ENCODE measurements around the gene GNAS-AS1.

GNAS-AS1 gene

DNA sequence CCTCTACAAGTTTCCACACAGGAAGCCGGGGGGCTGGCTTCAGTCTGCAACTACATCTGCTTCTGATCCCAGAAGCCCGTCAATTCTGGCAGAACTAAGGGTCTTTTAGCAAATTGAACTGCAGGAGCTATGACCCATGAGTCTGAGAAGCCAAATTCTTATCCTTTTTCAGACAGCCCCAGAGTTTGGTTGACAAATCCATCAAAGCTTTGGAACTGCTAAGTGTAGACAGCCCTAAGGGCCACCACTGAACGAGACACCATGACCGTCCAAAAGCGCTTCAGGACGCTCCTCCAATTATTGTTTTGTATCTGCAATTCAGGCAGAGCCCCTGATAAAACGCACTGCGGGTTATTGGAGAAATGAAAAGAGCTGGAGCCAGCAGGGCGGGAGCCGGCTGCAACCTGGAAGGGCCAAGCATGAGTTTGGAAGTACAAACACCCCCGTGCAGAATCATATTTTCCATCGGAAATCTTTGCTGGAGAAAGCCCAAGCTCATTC, 67.1 kb downstream of the GNAS-AS1 start:
- no peak for TF ChIP-seq SPI1 (IDR thresholded peaks at IDR 0.05; ENCODE audit: low read depth, low read length)
- no peak for TF ChIP-seq TAF1 (IDR thresholded peaks at IDR 0.05; ENCODE audit: low read depth, low read length)
- TF ChIP-seq POLR2AphosphoS5 (IDR thresholded peaks at IDR 0.05; ENCODE audit: low read depth, low read length): no peak
- TF ChIP-seq POU2F2 (IDR thresholded peaks at IDR 0.05; ENCODE audit: low read depth, low read length): no peak
- no peak for TF ChIP-seq POLR2A (IDR thresholded peaks at IDR 0.05; ENCODE audit: low read depth, low read length)
- TF ChIP-seq PAX5 (IDR thresholded peaks at IDR 0.05; ENCODE audit: insufficient read depth, low read length, severe bottlenecking): no peak
- FAIRE-seq: no peak
- DNase-seq (ENCODE audit: insufficient read length, low spot score): no peak

DNA sequence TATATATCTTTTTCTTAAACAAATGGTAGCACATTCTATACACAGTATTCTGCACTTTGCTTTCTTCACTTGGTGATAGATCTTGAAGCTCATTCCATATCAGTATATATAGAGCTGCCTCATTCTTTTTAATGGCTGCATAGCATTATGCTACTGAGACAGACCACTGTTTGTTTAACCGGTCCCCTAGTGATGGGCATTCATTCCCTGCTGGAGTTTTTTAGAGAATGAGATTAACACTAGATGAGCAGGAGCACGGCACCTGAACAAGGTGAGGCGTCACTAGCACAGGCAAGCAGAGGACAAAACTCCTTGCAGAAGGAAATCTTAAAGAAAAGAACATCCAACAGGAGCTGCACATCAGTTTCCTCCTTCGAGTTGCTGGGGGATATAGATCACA, 69.6 kb downstream of the GNAS-AS1 start:
- DNase-seq (ENCODE audit: insufficient read length, low spot score): no peak
- FAIRE-seq: no peak
- TF ChIP-seq PAX5 (IDR thresholded peaks at IDR 0.05; ENCODE audit: insufficient read depth, low read length, severe bottlenecking): no peak
- TF ChIP-seq POU2F2 (IDR thresholded peaks at IDR 0.05; ENCODE audit: low read depth, low read length): no peak
- TF ChIP-seq TAF1 (IDR thresholded peaks at IDR 0.05; ENCODE audit: low read depth, low read length): no peak
- no peak for TF ChIP-seq POLR2A (IDR thresholded peaks at IDR 0.05; ENCODE audit: low read depth, low read length)
- TF ChIP-seq SPI1 (IDR thresholded peaks at IDR 0.05; ENCODE audit: low read depth, low read length): no peak
- TF ChIP-seq POLR2AphosphoS5 (IDR thresholded peaks at IDR 0.05; ENCODE audit: low read depth, low read length): no peak

DNA sequence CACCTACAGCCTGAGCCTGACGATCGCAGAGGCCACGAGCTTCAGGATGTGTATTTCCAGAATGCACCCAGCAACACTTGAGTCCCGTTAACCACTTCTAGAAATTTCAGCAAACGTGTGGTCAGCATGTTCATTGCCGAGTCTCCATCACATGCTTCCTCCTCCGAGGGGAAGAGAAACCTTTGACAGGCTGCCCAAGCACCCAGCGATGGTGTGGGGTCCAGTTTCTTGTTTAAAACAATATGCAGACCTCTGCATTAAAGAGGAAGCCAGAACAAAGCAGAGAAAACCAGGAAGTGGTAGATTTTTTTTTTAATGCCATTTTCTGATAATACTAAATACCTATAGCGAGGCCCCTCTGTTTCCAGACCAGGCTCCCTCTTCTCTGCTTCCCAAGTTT, 71.9 kb downstream of the GNAS-AS1 start:
- TF ChIP-seq TAF1 (IDR thresholded peaks at IDR 0.05; ENCODE audit: low read depth, low read length) (no peak), POU2F2 (IDR thresholded peaks at IDR 0.05; ENCODE audit: low read depth, low read length) (no peak), POLR2A (IDR thresholded peaks at IDR 0.05; ENCODE audit: low read depth, low read length) (no peak), PAX5 (IDR thresholded peaks at IDR 0.05; ENCODE audit: insufficient read depth, low read length, severe bottlenecking) (no peak), POLR2AphosphoS5 (IDR thresholded peaks at IDR 0.05; ENCODE audit: low read depth, low read length) (no peak)
- FAIRE-seq (no peak), DNase-seq (ENCODE audit: insufficient read length, low spot score) (no peak)

DNA sequence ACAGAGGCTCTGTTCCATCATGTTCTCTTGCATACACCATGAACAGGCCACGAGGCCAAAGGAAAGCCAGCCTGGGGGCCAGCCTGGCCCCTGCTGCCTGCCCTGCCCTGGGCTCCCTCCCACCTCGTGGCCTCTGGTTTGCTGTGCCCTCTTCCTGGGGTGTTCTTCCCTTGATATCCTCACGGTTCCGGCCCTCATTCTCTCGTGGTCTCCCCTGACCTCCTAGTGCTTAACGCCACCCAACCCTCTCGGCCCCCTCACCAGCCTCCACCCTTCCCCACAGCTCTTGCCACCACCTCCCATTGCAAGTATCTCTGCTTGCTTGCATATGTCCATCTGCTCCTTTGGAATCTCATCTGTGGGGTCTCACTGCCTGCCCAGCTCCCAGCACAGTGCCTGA, 73.0 kb downstream of the GNAS-AS1 start:
- FAIRE-seq: no peak
- DNase-seq (ENCODE audit: insufficient read length, low spot score): no peak
- TF ChIP-seq TAF1 (IDR thresholded peaks at IDR 0.05; ENCODE audit: low read depth, low read length) (no peak), PAX5 (IDR thresholded peaks at IDR 0.05; ENCODE audit: insufficient read depth, low read length, severe bottlenecking) (no peak), POLR2A (IDR thresholded peaks at IDR 0.05; ENCODE audit: low read depth, low read length) (no peak), POU2F2 (IDR thresholded peaks at IDR 0.05; ENCODE audit: low read depth, low read length) (no peak), SPI1 (IDR thresholded peaks at IDR 0.05; ENCODE audit: low read depth, low read length) (no peak), POLR2AphosphoS5 (IDR thresholded peaks at IDR 0.05; ENCODE audit: low read depth, low read length) (no peak)

DNA sequence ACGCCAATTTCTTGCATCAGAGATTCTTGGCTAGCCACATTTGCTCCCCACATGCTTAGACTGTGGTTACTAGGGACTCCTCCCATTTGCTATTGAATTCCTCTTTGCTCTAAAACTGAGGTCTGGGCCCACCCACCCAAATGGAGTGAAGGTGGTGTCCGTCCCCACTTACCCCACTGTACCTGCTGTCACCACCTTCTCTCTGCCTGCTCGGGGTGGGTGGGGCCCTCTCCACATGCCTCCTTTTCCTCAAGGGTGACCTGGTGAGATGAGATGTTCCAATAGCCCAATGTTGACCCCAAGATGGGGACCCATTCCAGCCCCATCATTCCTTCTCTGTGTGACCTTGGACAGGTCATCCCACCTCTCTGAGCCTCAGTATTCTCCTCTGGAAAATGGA, 74.6 kb downstream of the GNAS-AS1 start:
- DNase-seq (ENCODE audit: insufficient read length, low spot score): no peak
- FAIRE-seq: no peak
- TF ChIP-seq TAF1 (IDR thresholded peaks at IDR 0.05; ENCODE audit: low read depth, low read length): no peak
- no peak for TF ChIP-seq POU2F2 (IDR thresholded peaks at IDR 0.05; ENCODE audit: low read depth, low read length)
- no peak for TF ChIP-seq PAX5 (IDR thresholded peaks at IDR 0.05; ENCODE audit: insufficient read depth, low read length, severe bottlenecking)
- TF ChIP-seq SPI1 (IDR thresholded peaks at IDR 0.05; ENCODE audit: low read depth, low read length): no peak
- TF ChIP-seq POLR2AphosphoS5 (IDR thresholded peaks at IDR 0.05; ENCODE audit: low read depth, low read length): no peak
- TF ChIP-seq POLR2A (IDR thresholded peaks at IDR 0.05; ENCODE audit: low read depth, low read length): no peak

DNA sequence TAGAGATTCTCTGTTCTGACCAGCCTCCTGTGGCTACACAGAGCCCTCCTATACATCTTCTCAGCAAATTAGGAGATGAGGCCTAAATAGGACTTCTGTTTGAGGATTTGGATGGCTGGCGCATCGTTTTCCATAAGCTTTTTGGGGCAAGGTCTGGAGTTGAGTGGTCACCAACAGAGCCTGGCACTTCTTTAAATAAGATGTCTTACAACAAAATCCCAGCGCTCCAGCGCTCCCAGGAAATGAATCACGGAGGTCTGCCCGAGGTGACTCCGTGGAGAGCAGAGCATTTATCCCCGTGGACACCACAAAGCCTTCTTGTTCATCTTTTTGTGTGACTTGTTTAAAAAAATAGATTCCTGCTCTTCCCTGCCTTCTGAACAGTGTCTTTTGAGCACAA, 75.3 kb downstream of the GNAS-AS1 start:
- no peak for TF ChIP-seq POLR2AphosphoS5 (IDR thresholded peaks at IDR 0.05; ENCODE audit: low read depth, low read length)
- no peak for TF ChIP-seq TAF1 (IDR thresholded peaks at IDR 0.05; ENCODE audit: low read depth, low read length)
- no peak for TF ChIP-seq POU2F2 (IDR thresholded peaks at IDR 0.05; ENCODE audit: low read depth, low read length)
- no peak for TF ChIP-seq POLR2A (IDR thresholded peaks at IDR 0.05; ENCODE audit: low read depth, low read length)
- no peak for TF ChIP-seq SPI1 (IDR thresholded peaks at IDR 0.05; ENCODE audit: low read depth, low read length)
- no peak for TF ChIP-seq PAX5 (IDR thresholded peaks at IDR 0.05; ENCODE audit: insufficient read depth, low read length, severe bottlenecking)
- no peak for FAIRE-seq
- no peak for DNase-seq (ENCODE audit: insufficient read length, low spot score)

DNA sequence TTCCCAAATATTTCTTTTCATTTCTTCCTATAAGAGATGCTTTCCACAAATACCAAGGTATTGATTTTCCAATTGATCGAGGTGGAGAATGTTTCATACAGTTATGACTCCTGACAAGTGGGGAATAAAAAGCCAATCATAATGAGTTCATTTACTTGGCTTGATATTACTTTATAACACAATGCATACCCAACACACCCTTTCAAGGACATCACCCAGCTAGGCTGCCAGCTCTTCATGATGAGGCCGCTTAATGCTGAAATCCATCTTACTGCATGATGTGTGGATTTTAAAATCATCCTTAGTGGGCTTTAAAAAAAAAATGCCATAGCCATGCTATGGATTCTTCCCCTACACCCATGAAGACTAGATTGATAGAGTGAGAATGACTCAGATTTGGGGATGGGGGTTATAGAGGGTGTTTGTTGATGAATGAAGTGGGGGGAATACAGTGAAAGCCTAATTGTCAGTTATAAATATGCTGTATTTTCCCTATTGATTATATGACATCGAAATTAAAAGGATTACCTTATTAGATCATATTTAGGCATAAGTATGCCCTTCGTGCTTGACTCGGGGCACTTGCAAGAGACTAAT, 75.9 kb downstream of the GNAS-AS1 start:
- FAIRE-seq (no peak), DNase-seq (ENCODE audit: insufficient read length, low spot score) (no peak)
- TF ChIP-seq SPI1 (IDR thresholded peaks at IDR 0.05; ENCODE audit: low read depth, low read length) (no peak), POU2F2 (IDR thresholded peaks at IDR 0.05; ENCODE audit: low read depth, low read length) (no peak), POLR2A (IDR thresholded peaks at IDR 0.05; ENCODE audit: low read depth, low read length) (no peak), PAX5 (IDR thresholded peaks at IDR 0.05; ENCODE audit: insufficient read depth, low read length, severe bottlenecking) (no peak), TAF1 (IDR thresholded peaks at IDR 0.05; ENCODE audit: low read depth, low read length) (no peak), POLR2AphosphoS5 (IDR thresholded peaks at IDR 0.05; ENCODE audit: low read depth, low read length) (no peak)

DNA sequence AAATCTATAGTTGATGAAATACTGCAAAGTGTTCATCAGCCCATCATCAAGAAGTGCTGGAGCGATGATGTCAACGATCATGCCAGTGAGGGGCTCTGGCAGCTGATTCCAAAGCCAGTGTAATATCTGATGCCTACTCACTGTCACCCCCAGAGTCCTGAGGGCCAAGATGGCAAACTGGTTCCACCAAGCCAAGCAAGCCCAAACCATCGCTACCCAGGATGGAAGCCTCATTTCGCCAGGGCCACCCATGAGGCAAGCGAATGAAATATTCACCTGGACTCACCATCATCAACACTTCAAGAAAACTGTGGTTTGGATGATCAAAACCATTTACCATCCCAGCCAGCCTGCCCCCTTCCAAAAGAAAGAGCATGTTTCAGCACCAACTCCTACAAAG, 76.5 kb downstream of the GNAS-AS1 start:
- FAIRE-seq (no peak), DNase-seq (ENCODE audit: insufficient read length, low spot score) (no peak)
- TF ChIP-seq PAX5 (IDR thresholded peaks at IDR 0.05; ENCODE audit: insufficient read depth, low read length, severe bottlenecking) (no peak), SPI1 (IDR thresholded peaks at IDR 0.05; ENCODE audit: low read depth, low read length) (no peak), POLR2A (IDR thresholded peaks at IDR 0.05; ENCODE audit: low read depth, low read length) (no peak), POLR2AphosphoS5 (IDR thresholded peaks at IDR 0.05; ENCODE audit: low read depth, low read length) (no peak), POU2F2 (IDR thresholded peaks at IDR 0.05; ENCODE audit: low read depth, low read length) (no peak), TAF1 (IDR thresholded peaks at IDR 0.05; ENCODE audit: low read depth, low read length) (no peak)

DNA sequence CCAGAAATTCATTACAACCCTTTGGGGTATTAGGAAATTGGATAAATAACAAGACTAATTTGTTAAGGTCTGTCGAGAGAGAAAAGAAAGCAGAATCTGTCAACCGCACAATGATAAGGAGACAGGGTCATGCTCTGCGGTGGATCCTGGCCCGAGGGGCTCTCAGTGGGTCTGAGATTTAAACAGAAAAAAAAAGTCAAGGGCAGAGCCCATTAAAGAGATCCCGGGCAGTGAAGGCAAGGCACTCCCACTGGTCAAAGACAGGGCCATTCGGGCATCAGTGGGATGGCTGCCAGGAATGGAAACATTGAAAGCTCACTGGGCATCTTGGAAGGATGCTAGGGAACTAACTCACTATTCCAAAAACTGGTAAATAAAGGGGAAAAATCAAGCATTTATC, 77.9 kb downstream of the GNAS-AS1 start:
- no peak for FAIRE-seq
- TF ChIP-seq POLR2A (IDR thresholded peaks at IDR 0.05; ENCODE audit: low read depth, low read length) (no peak), PAX5 (IDR thresholded peaks at IDR 0.05; ENCODE audit: insufficient read depth, low read length, severe bottlenecking) (no peak), TAF1 (IDR thresholded peaks at IDR 0.05; ENCODE audit: low read depth, low read length) (no peak), SPI1 (IDR thresholded peaks at IDR 0.05; ENCODE audit: low read depth, low read length) (no peak), POU2F2 (IDR thresholded peaks at IDR 0.05; ENCODE audit: low read depth, low read length) (no peak), POLR2AphosphoS5 (IDR thresholded peaks at IDR 0.05; ENCODE audit: low read depth, low read length) (no peak)
- DNase-seq (ENCODE audit: insufficient read length, low spot score): no peak
